DOHH2 (cell line): ENCODE measurements around the gene FAT2.

ENCODE experiments used
- H3F3A ChIP-seq: fragments of 200-600 bp; sonication (generic), shearing (Covaris generic); 2 replicates; pipeline ENCODE4 v1.6.0; 2016; ENCODE audit warnings: antibody characterized with exemption, mild to moderate bottlenecking; ENCODE audit not compliant: control insufficient read depth, insufficient read depth
- H3K27ac ChIP-seq: fragments of 200-600 bp; sonication (generic); 2 replicates; pipeline ENCODE4 v1.5.1; 2014; ENCODE audit warnings: low read depth, mild to moderate bottlenecking, low read length, moderate library complexity
- H3K27me3 ChIP-seq: fragments of 200-600 bp; sonication (generic); 2 replicates; pipeline ENCODE4 v1.6.1; 2014; ENCODE audit warnings: mild to moderate bottlenecking, low read length, mixed read lengths; ENCODE audit not compliant: control insufficient read depth
- H3K36me3 ChIP-seq: fragments of 200-600 bp; sonication (generic); 2 replicates; pipeline ENCODE4 v1.6.1; 2014; ENCODE audit warnings: mild to moderate bottlenecking, low read length, moderate library complexity, mixed read lengths; ENCODE audit not compliant: control insufficient read depth
- H3K4me1 ChIP-seq: fragments of 200-600 bp; sonication (generic); 2 replicates; pipeline ENCODE4 v1.6.1; 2014; ENCODE audit warnings: mild to moderate bottlenecking, low read length, mixed read lengths; ENCODE audit not compliant: control insufficient read depth
- H3K4me2 ChIP-seq: fragments of 200-600 bp; sonication (generic); 2 replicates; pipeline ENCODE4 v1.6.0; 2014; ENCODE audit warnings: mild to moderate bottlenecking, low read length, moderate library complexity
- H3K4me3 ChIP-seq: fragments of 200-600 bp; sonication (generic); 2 replicates; pipeline ENCODE4 v1.5.1; 2014; ENCODE audit warnings: mild to moderate bottlenecking, low read length, mixed read lengths
- H3K79me2 ChIP-seq: fragments of 200-600 bp; sonication (generic); 2 replicates; pipeline ENCODE4 v1.6.1; 2014; ENCODE audit warnings: mild to moderate bottlenecking, low read length, mixed read lengths; ENCODE audit not compliant: control insufficient read depth
- H3K9me2 ChIP-seq: fragments of 200-600 bp; sonication (generic); replicated peaks from 2 replicates; pipeline ENCODE4 v1.6.1; 2014; ENCODE audit warnings: mild to moderate bottlenecking, low read length, mixed read lengths; ENCODE audit not compliant: control insufficient read depth
- H3K9me3 ChIP-seq: fragments of 200-600 bp; sonication (generic); 2 replicates; pipeline ENCODE4 v1.6.1; 2014; ENCODE audit warnings: antibody characterized with exemption, low read length, mixed read lengths; ENCODE audit not compliant: control insufficient read depth, insufficient read depth
- H4K20me1 ChIP-seq: fragments of 200-600 bp; sonication (generic); 2 replicates; pipeline ENCODE4 v1.6.0; 2014; ENCODE audit warnings: low read depth, mild to moderate bottlenecking, antibody characterized with exemption, low read length, moderate library complexity; ENCODE audit not compliant: control insufficient read depth, insufficient read depth
- CTCF ChIP-seq: fragments of 200-600 bp; sonication (generic); IDR thresholded peaks from one replicate; pipeline ENCODE4 v1.5.1; 2014; ENCODE audit warnings: antibody characterized with exemption, mild to moderate bottlenecking, low read depth, low read length; ENCODE audit not compliant: poor library complexity, severe bottlenecking
- EZH2phosphoT487 ChIP-seq: fragments of 200-600 bp; sonication (generic); IDR thresholded peaks from 2 replicates; pipeline ENCODE4 v1.6.1; 2017; ENCODE audit warnings: borderline replicate concordance, mild to moderate bottlenecking, antibody characterized with exemption, low read length, moderate library complexity, mixed read lengths

FAT2 gene

DNA sequence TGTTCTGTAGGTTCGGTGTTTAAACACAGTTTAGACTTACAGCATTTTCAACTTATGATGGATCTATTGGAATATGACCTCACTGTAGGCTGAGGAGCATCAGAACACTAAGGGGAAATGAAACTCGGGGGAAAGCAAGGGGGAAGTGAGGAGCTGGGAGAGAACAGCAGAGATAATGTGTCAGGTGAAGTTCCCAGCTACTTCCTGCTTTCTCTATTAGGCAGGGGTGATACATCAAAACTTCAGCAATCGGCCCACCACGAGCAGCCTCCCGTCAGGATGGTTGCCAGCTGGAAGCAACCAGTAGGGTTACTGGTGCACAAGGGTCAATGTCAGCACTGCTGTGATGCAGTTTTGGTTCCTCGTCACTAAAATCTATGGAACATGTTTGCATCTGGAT lies 34.3 kb downstream of the FAT2 start:
- TF ChIP-seq CTCF (no peak), EZH2phosphoT487 (no peak)
- Histone ChIP-seq H4K20me1 (no peaks in the 10 kb centered on the region), H3K9me3 (no peaks in the 10 kb centered on the region), H3K4me1 (peaks cover 16% of the 10 kb centered on the region), H3K36me3 (no peaks in the 10 kb centered on the region), H3K27me3 (no peaks in the 10 kb centered on the region), H3K9me2 (no peaks in the 10 kb centered on the region), H3F3A (no peaks in the 10 kb centered on the region), H3K79me2 (no peaks in the 10 kb centered on the region), H3K4me3 (peak overlapping the region; percentile 19; the same call in 1 of the 2 replicates), H3K27ac (no peak overlapping the region), H3K4me2 (peak overlapping the region; percentile 54)

DNA sequence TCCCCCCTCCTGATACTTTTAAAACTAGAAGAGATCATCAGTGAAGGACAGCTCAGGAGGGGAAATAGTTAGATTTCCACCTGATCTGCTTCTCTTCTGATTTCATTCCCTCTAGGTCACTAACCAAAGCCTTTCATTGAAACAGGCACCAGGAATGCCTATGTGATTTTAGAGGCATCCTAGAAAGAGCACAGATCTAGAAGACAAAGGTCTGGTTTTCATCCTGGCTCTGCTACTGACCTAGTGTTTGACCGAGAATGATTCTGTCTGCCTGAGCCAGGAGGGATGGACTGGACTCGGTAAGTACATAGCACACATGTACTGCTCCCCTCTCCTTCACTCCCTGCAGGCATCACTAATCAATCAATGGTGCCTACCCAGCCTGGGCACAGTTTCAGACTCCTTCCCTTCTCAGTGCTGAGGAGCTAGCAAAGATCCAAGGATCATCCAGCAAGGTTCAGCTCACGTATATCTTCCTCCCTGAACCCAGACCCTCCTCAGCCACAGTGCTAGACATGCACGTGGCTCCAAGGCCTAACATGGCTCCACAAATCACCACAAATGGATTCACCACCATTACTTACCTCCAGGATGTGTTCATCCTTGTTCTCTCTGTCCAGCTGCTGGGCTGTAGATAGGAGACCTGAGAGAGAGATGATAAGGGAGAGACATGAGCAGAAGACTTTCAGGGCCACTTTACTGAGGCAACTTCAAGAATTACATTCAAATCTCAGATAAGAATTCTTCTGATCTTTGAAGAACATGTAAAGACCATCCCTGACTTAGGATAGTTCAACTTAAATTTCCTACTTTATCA lies 35.2 kb downstream of the FAT2 start:
- peaks cover 16% of the 10 kb centered on the region for H3K4me1 ChIP-seq
- peak overlapping the region; percentile 9; the same call in 1 of the 2 replicates for H3K4me3 ChIP-seq
- no peaks in the 10 kb centered on the region for H3K9me2 ChIP-seq
- no peaks in the 10 kb centered on the region for H3K36me3 ChIP-seq
- peak overlapping the region; percentile 54 for H3K4me2 ChIP-seq
- H3F3A ChIP-seq = no peaks in the 10 kb centered on the region
- no peak overlapping the region for H3K27ac ChIP-seq
- no peaks in the 10 kb centered on the region for H3K79me2 ChIP-seq
- H3K9me3 ChIP-seq = no peaks in the 10 kb centered on the region
- no peaks in the 10 kb centered on the region for H3K27me3 ChIP-seq
- no peaks in the 10 kb centered on the region for H4K20me1 ChIP-seq
- TF ChIP-seq EZH2phosphoT487 (no peak), CTCF (no peak)

DNA sequence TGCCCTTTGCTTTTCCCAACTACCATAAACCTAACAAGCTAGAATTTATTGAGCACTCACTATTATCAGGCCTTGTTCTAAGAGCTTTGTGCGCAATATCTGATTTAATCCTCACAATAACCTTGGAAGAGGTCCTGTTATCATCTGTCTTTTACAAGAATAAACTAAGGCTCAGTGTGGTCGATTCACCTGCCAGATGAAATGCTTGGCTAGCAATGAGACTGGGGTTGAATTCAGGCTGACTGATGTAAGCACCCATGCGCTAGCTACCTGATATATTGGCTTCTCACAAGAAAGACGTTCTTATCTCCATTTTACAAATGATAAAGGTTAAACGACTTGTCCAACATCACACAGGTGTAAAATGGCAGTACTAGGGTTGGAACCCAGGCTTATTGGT lies 37.4 kb downstream of the FAT2 start:
- no peak for TF ChIP-seq CTCF
- no peak for TF ChIP-seq EZH2phosphoT487
- Histone ChIP-seq H3K27me3 (peaks cover 3% of the 10 kb centered on the region; the same call in 1 of the 2 replicates), H3K9me2 (no peaks in the 10 kb centered on the region), H3K4me3 (no peak overlapping the region), H3K27ac (no peak overlapping the region), H3K79me2 (no peaks in the 10 kb centered on the region), H4K20me1 (no peaks in the 10 kb centered on the region), H3K4me2 (no peak overlapping the region), H3F3A (no peaks in the 10 kb centered on the region), H3K36me3 (no peaks in the 10 kb centered on the region), H3K4me1 (peaks cover 16% of the 10 kb centered on the region), H3K9me3 (no peaks in the 10 kb centered on the region)
